Measurements from ENCODE around the gene CAMK1D.
"Not testable (repeated sequence)": the region's sequence is repeated elsewhere in the genome, so short reads cannot be mapped to it uniquely, and the experiment has no call there.

The CAMK1D gene

DNA sequence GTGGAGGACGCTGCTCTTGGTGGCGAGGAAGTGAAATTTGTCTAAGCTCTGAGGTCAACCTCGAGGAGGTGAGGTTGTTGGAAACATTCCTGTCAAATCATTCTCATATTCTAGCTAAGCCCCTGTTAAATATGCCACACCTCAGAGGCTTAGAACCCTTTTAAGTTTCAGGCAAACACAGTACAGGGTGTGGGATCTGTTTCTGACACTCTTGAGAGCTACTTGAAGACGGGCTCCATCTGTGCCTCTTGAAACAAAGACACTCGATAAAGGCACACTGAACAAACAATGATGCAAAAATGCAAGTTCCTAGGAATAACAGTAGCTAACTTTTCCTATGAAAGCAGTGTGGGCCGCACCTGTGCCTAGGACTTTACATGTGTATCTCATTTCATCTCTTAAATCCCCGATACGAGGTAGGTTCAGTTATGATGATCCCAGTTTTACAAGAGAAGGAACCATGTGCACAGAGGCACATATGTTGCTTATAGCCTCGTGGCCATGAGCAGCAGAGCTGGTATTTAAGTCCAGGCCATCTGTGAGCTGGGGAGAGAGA lies 352.9 kb downstream of the CAMK1D start:
- DNase-seq (ENCODE audit: low spot score) = no peak

DNA sequence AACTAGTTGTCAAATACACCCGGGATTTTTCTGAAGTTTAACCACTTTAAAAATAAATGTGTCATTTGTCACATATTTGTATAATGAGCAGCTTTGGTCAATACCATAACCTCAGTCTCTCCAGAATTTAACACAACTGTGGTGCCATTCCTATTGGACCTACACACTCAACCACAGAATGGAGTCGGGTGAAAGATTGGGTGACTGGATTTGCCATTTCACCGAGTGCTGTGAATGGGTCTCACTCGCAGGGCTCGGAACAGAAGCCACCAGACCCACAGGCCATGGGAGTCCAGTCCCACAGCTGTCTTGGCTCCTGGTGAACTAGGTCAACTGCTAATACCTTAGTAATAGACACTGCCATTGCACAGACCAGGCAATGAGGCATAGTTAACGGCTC lies 353.8 kb downstream of the CAMK1D start:
- DNase-seq (ENCODE audit: low spot score) = no peak

DNA sequence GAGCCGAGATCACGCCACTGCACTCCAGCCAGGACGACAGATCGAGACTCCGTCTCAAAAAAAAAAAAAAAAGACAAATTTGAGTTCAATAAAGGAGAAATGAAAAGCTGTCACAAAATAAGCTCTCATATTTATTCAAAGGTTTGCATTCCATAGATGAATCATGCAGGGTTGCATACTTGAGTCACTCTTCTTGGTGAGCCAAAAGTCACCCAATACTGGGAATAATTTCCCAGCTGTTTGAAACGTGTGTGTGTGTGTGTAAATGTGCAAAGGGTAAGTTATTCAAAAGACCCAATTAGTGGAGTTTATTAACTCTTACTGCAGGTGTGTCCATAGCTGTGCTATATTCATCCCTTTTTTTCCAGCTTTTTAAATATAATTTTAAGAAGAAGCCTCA lies 354.5 kb downstream of the CAMK1D start:
- no peak for DNase-seq (ENCODE audit: low spot score)

DNA sequence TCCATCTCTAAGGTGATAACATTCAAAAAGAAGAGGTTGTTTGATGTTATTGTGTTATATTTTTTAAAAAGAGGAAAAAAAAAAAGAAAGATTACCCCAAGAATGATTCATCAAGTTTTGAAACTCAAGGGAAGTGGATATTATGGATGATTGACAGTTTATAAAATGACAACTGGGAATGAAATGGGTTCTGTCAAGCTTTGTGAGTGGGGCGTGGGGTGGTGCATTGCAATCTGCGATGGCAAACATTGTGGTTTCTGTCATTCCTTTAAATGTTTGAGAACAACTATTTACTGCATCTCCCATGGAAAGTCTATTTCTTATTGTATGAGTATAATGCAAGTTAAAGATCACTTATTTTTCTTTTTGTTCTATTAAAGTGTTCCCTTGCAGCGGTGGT lies 355.1 kb downstream of the CAMK1D start:
- no peak for DNase-seq (ENCODE audit: low spot score)

DNA sequence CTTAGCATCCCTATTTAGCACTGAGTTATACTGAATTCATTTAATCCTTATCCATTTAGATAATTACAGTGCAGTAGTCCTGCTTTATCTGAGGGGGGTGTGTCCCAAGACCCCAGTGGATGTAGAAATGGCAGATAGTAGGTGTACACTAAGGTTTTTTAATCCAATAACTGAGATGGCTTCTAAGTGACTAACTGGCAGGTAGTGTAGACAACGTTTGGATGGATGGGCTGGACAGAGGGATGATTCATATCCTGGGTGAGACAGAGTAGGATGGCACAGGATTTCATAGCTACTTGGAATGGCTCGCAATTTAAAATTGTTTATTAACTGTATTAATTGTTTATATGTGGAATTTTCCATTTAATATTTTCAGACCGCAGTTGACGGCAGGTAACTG lies 356.6 kb downstream of the CAMK1D start:
- DNase-seq (ENCODE audit: low spot score) = no peak

DNA sequence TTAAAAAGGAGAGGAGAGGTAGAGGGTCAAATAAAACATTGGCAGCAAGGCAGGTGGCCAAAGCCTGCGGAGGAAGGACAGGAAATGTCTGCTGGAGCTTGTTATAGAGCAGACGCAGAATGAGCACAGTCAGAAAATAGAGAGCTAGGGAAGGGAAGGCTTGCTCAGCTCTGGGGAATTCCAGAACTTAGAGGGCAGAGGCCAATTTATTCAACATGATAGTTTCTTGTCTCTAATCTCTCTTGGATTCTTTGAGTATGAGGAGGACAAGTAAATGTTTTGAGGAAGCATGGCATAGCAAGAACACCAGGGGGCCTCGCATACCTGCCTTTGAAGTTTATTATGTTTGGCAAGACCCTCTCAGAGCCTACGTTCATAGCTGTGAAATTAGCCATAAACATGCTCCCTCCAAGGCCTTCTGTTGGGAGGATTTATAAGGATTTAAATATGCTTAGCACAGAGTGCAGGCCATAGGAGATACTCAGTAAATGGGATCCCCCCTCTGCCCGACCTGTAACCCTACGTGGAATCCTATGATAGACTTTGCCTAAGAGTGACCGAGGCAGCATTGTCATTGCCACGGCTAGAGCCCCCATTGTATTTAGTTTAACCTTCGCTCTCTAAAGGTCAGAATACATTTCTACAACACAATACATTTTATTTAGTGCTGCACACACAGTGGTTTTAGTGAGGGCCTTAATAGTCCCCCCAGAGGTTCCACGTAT lies 358.3 kb downstream of the CAMK1D start:
- no peak for DNase-seq (ENCODE audit: low spot score)

DNA sequence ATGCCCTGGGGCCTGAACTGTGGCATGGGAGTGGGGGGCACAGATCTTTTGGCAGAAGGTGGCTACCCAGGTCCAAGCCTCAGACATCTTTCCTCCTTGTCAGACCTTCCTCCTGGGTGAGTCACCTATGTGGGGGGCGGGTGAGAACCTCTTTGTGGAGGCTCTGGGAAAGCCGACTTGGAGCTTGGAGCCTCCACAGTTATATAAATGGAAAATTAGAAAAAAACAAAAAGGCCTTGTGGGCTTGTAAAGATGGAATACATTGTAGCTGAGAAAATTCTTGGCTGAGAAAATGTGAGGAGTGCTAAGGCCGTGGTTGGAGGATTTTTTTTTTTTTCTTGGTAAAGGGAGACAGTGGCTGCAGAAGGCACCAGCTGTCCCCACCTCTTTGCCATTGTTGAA lies 359.7 kb downstream of the CAMK1D start:
- no peak for DNase-seq (ENCODE audit: low spot score)

DNA sequence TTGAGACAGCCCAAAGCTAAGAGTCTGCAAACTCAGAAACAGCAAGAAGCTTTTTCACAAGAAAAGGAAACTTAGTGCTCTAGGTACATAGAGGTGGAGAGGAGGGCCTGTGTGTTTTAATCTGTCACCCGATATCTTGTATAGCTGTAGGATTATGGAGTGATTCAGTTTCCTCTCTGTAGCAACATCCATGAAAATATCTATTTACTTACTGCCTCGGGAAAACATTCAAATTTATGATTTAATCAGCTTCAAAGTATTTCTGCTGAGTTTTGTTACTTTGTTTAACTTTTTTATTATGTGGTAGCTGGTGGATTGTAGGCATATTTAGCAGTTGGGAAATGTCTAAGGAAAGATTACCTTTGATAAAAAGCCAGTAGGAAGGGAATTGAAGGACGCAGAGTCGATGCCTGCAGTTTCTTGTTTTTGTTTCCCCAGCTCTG lies 360.2 kb downstream of the CAMK1D start:
- DNase-seq (ENCODE audit: low spot score) = no peak

DNA sequence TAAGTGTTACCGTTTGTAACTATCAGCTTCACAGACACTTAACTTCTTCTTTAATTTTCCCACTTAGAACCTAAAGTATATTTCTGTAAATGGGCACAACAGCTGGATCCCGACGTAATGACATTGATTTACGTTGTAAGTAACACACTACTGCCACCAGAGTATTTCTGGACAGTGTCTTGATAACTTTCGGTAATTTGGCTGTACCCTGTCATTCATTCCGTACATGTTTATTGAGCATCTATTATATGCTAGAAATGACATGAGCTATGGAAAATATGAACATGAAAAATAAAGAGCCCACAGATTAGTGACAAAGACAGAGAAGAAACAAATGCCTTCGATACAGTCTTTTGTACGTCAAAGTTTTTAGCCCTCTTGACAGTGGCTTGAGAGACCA lies 360.8 kb downstream of the CAMK1D start:
- no peak for DNase-seq (ENCODE audit: low spot score)

DNA sequence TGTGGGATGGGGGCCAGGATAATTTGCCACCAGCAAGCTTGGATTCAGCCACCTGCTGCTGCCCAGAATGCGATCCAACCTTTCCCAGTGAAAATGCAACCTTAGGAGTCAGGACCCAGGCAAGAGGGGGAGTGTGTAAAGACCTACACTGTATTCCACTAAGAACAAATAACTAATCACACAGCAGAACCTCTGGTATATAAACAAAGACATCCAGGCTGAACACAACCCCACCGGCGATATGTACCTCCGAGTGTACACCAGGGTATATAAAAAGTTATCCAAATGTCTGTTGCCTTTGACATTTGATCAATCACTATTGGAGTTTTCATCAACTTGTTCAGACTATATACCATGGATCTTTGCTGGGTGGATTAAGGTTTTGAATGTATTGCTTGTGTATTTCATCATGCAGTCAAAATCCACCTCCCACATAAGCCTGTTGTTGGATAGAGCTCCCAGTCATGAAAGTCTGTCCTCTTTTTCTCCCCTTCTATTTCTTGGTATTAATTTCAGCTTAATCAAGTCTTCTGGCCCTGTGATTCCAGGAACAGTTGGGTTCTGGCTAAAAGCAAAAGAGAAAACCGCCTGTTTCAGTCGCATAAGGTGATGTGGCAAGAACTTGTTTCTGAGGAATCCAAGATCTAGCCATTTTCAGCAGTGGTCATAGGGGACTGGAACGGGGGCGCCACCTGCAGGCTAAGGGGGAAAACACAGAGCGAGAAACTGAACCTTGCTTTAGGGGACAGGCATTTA lies 361.4 kb downstream of the CAMK1D start:
- DNase-seq (ENCODE audit: low spot score) = peak; percentile 73

DNA sequence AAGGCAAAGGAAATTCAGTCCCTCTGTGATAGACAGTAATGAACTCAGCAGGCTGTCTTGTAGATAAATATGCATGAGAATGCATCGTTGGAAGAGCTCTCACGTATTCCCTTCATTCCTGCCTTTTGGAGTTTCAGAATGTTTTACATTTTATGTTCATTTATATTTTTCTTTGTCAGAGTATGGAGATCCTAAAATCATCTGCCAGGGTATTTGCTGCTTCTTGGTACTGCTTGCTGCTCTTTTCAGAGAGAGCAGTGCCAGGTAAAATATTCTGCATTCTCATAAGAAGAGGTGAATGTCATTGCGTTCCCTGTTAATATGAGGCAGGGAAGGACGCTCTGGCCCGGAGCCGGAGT lies 362.0 kb downstream of the CAMK1D start:
- DNase-seq (ENCODE audit: low spot score) = no peak

DNA sequence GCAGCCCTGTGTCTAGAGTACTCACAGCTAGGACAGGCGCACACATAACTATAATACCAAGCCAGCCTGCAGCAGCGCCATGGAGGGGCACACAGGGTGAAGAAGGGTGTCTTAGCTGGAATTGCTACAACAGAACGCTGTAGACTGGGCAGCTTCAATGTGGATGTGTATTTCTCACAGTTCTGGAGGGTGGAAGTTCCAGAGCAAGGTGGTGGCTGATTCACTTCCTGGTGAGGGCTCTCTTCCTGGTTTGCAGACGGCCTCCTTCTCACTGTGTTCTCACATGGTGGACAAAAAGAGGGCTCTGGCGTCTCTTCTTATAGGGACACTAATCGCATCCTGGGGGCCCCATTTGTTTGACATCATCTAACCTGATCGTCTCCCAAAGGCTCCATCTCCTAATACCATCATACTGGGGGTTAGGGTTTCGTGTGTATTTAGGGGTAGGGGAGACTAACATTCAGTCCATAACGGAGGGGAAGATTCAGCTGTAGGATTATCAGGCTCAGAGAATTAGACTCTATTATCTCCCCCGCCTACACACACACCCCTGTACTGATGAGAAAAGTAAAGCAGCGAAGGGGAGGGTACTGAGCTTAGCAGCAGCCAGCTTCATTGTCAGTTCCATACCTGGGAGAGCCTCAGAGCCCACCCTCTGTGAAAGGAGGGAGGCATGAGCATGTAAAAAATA lies 363.1 kb downstream of the CAMK1D start:
- DNase-seq (ENCODE audit: low spot score) = no peak

DNA sequence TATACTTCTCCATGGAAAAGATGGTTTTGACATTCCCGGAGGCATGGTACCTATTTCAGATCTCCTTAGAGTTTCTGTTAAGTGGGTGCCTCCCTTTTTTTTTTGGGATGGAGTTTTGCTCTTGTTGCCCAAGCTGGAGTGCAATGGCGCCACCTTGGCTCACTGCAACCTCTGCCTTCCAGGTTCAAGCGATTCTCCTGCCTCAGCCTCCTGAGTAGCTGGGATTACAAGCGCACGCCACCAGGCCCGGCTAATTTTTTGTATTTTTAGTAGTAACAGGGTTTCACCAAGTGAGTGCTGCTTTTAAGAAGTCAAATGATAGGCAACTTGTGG lies 363.6 kb downstream of the CAMK1D start:
- DNase-seq (ENCODE audit: low spot score) = not testable (repeated sequence)

DNA sequence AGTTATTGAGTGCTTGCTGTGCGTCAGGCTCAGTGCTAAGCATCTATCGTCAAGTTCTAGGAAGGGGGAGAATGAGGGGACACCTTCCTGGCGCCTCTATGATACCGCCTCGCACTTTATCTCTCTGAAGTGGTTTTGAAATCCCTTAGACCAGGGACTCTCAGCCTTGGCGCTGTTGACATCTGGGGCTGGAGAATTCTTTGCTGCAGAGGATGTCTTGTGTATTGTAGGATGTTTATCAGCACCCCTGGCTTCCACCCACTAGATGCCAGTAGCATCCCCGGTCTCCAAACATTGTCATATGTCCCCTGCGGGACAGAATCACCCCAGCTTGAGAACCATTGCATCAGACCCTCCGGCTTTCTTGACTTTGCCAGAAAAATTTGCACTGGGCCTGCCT lies 366.7 kb downstream of the CAMK1D start:
- DNase-seq (ENCODE audit: low spot score) = no peak

DNA sequence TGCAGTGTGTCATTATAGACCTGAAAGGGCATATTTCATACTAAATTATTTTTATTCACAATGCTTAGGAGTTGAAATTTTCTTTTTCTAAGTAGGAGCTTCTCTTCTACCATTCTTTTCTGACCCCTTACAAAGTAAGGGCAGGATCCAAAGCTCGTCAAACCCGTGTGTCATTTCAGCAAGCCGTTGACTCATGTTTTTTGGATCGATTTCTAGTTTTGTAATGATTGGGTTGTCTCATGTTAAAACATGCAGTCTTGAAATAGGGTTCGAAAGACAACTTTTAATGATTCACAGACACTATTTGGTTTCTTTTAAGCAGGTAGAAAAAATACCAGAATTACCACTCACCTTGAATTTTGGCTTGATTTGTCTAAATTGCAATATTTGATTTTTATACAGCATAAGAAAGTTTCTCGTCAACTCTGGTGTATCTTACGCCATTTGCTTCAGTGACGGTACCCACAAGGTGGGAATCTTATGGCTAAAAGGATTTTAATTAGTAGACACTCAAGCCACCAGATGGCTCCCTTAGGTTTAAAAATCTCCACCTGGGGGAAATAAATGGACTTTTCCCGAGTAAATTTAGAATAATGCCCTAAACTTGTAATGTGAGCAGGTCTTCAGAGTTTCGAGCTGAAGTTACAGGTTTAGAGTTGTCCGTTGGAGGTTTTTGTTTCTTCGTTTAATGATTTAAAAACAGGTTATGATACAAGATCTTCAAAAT lies 368.8 kb downstream of the CAMK1D start:
- DNase-seq (ENCODE audit: low spot score) = no peak

DNA sequence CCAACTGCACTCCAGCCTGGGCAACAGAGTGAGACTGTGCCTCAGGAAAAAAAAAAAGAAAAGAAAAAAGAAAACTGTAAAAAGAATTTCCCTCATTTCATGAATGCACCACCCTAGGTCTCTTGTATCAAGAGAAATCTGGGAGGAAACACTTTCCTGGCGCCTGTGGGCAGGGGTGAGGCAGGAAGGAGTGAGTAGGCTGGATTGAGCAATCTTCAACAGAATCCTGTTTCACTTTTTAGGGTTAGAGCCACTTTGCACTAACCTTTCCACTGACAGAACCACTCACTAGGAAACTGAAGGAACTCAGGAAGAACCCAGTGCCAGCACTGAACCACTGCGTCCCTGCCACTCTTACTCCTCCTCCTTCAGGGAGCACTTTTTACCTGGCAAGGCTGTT lies 370.0 kb downstream of the CAMK1D start:
- DNase-seq (ENCODE audit: low spot score) = no peak

DNA sequence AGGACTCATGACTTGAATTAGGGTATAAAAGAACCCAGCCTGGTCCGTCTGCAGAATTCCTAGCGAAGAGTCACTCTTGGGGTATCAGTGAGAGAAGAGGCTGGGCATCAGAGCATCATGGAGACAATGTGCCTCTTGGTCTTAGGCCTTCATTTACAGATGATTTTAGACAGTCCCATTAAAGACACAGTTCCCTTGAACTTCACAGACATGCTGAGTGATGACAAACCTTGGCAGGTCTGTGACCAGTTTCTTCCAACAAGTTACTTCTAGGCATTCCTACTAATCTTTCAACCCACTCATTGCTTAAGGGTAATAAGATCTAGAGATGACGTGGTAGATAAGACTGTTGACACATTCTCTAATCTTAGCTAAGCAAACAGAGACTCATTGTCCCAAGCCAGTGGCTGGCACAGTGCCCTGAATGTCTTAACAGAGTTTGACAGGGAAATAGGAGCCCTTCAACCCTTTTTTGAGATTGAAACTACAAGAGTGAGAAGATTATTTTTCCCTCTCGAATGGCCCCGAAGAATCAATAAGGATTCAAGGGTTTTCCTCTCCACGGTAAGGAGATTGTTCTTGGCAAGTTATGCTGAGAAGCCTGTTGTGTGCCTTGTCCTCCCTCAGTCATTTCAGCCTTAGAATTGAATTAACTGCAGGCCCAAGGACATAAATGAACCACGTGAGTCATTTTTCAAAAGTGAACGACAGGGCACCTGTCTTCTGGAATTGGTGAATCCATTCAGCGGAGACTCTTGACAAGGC lies 371.1 kb downstream of the CAMK1D start:
- no peak for DNase-seq (ENCODE audit: low spot score)

DNA sequence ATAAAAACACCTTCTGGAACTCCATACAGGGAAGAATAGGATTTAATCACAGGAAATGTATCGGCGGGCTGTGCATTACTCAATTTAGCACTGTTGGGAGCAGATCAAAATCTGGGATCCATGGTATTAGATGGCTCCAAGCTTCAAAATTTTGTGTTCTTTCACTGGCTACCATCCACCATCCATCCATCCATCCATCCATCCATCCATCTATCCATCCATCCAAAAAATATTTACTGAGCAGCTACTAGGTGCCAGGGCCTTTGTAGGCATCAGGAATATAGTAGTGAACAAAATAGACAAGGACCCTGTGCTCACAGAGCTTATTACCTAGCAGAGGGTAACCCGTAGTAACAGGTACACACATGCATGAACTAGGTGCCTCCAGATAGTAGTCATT lies 372.0 kb downstream of the CAMK1D start:
- no peak for DNase-seq (ENCODE audit: low spot score)

DNA sequence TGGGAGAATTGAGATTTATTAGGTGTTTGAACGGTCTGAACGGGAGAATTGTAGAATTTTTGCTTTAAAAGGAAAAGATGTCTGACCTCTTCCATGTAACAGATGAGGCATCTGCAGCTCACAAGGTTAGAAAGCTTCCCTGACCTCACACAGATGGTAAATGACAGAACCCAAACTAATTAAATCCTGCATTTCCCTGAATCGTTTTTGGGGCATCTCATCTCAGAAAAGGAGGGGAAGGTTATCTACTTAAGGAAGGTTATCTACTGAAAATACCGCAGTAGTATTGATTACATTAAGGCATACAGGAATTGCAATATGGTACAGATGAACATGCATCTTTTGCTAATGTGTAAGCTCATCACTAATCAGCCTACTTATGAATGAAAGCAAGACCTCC lies 373.9 kb downstream of the CAMK1D start:
- DNase-seq (ENCODE audit: low spot score) = no peak

DNA sequence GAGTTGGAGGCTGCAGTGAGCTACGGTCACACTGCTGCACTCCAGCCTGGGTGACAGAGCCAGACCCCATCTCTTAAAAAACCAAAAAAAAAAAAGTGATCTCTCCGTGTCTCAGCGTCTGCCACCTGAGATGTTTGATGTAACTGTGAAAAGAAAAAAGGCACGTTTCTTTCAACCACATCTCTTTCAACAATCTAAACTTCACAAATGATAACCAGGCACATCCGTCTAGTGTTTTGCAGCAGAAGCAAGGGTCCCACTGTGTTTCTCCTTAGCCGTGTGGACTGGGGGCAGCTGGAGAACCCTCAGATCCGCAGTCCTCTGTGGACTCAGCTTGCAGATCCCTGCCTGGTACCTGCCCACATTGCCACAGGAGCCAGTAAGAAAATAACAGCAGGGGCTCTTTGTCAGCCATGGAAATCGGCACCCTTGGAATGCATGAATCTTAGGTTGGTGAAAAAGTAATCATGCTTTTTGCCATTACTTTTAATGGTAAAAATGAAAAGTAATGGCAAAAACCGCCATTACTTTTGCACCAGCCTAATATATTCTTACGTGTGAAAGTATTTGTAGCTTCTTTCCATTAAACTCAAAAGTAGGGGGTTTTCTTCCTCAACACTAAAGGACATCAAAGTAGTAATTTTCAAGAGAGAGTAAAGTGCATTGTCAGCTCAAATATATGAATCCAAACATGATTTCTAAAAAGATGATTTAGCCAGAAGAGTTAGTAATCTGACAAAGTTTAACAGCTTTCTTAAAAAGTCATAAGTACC lies 375.6 kb downstream of the CAMK1D start:
- no peak for DNase-seq (ENCODE audit: low spot score)

DNA sequence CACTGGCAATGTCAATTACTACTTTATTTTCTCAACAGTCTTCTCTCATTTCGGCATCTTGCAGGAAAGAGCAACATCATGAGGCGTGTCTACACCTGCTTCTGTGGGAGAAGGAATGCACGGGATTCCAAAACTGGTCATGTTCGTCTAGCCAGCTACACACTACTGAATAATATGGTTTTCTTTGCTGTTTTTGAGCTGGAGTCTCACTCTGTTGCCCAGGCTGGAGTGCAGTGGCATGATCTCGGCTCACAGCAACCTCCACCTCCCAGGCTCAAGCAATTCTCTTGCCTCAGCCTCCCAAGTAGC lies 376.2 kb downstream of the CAMK1D start:
- not testable (repeated sequence) for DNase-seq (ENCODE audit: low spot score)

All from CD4-positive, alpha-beta T cell treated with Interleukin-15 for 4 hours (primary cell).